LNCAP (cell line): ENCODE results near the gene TMEM53.
A peak's percentile ranks its signal among the peaks of the same experiment; 100 is the strongest.

Source experiments
- CTCF ChIP-seq: fragments of 450-650 bp; IDR thresholded peaks from 2 replicates; pipeline ENCODE4 v1.5.1; 2017; ENCODE audit warnings: mild to moderate bottlenecking

Gene TMEM53

GRCh38 chr1:44664730-44665370 lies 9.4 kb downstream of the TMEM53 start:
- no peak for TF ChIP-seq CTCF

GRCh38 chr1:44663417-44663816 lies 10.9 kb downstream of the TMEM53 start:
- no peak for TF ChIP-seq CTCF

GRCh38 chr1:44662683-44663030 lies 11.6 kb downstream of the TMEM53 start:
- no peak for TF ChIP-seq CTCF

GRCh38 chr1:44661781-44662682 lies 12.2 kb downstream of the TMEM53 start:
- no peak for TF ChIP-seq CTCF

GRCh38 chr1:44660176-44660575 lies 14.1 kb downstream of the TMEM53 start:
- TF ChIP-seq CTCF, result no peak

GRCh38 chr1:44659566-44659965 lies 14.7 kb downstream of the TMEM53 start:
- TF ChIP-seq CTCF, result no peak

GRCh38 chr1:44655609-44656008 lies 18.7 kb downstream of the TMEM53 start:
- TF ChIP-seq CTCF, result peak; percentile 76
